Hematopoietic multipotent progenitor cell treated with erythropoietin and hydrocortisone succinate and interleukin-3 and kit ligand, for 15 days (in vitro differentiated cells): ENCODE measurements around the gene SKI.
A peak's percentile ranks its signal among the peaks of the same experiment; 100 is the strongest.
"Not testable (repeated sequence)": the region's sequence is repeated elsewhere in the genome, so short reads cannot be mapped to it uniquely, and the experiment has no call there.

Experiments
- DNase-seq: peaks from one replicate; pipeline ENCODE4 v3.0.0-alpha.2; 2015; ENCODE audit warnings: low spot score

The SKI gene

DNA sequence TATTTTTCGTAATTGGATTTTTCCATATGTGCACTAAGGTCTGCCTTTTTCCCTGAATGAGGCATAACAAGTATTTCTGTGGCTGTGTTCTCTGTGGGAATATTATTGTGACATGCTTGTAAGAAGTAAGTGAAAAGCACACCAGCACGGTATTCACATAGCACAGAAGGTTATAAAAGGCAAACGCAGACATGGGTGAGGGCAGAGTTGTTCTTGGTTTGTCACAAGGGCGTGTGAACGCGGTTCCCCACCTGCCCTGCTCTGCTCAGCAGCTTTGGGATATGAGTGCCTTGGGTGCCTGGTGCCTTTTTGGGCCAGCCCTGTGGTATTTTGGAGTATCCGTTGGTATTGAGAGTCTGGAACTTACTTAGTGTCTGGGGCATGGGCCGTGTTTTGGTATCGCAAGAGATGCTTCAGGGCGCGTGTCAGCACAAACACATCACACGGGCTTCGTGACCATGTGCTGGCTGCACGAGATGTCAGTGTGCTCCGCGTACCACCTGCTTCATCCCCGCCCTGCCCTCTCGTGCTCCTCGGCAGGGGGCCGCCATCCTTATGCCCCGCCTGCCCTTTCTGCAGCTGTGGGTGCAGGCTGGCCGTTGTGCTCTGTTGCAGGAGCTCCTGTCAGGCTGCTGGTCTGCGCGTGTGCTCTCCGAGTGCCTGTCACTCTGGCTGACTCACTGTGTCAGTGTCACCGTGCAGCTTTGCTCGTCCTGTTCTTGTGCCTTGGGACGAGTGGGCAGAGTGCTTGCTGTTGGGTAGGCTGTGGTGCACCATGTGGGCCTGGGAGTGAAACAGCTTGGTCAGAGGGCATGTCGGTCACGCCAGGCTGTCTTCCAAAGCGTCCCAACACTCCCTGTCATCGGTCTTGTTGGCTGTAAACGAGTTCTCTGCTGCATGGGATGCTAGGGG lies 15.0 kb downstream of the SKI start:
- no peak for DNase-seq

DNA sequence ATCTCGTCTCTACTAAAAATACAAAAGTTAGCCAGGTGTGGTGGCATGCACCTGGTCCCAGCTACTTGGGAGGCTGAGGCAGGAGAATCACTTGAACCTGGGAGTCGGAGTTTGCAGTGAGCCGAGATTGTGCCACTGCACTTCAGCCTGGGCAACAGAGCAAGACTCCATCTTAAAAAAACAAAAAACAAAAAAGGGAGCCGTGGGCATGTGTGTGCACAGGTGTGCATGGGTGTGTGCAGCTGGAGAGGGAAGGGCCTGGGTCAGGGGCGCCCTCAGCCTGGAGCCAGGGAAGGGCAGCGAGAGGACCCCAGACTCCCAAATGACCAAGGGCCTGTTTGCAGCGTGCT lies 18.9 kb downstream of the SKI start:
- not testable (repeated sequence) for DNase-seq

DNA sequence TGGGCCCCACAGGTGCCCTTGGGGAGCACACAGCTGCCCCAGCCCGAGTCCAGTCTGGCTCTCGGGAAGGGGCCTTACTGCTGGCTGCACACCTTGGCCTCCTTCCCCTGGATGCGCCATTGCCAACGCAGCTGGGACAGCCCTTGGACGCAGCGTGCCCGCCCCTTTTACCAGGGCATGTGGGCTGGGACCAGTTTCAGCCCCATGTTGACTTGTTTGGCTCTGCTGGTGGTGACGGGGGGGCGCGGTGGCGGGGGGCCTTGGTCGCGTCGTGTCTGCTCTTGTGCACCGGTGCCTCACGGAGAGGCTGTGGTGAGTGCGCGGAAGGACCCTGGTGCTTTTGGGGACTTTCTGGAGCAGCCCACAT lies 19.6 kb downstream of the SKI start:
- DNase-seq = no peak

DNA sequence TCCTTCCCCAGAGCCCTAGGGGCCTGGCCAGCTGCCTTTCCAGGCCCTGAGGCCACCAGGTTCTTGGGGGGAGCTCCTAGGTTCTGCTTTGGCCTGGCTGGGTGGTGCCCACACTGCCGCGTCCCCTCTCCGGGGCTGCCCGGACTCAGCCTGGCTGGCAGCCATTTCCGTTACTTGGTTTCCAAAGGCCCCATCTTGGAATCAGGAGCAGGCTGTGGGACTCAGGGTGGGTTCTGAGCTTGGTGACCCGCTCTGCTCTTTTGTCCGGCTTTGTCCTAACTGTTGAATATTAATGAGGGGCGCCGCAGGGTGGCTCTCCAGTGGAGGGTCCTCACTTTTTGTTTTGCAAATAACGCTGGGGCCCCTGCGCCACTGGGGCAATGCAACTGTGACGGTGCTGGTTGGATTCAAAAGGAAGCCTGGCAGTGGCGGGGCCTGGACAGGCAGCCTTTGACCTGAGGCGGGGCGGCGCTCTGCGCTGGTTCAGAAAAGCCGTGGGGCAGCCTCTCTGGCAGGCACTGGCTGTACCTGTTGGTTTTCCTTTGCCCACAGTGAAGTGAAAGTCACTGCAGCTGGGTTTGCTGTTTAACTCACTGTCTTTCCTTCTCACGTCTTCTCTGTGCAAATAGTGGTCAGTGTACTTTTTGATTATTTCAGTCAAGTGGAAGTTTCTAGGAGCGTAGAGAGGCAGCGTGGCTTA lies 20.2 kb downstream of the SKI start:
- no peak for DNase-seq

DNA sequence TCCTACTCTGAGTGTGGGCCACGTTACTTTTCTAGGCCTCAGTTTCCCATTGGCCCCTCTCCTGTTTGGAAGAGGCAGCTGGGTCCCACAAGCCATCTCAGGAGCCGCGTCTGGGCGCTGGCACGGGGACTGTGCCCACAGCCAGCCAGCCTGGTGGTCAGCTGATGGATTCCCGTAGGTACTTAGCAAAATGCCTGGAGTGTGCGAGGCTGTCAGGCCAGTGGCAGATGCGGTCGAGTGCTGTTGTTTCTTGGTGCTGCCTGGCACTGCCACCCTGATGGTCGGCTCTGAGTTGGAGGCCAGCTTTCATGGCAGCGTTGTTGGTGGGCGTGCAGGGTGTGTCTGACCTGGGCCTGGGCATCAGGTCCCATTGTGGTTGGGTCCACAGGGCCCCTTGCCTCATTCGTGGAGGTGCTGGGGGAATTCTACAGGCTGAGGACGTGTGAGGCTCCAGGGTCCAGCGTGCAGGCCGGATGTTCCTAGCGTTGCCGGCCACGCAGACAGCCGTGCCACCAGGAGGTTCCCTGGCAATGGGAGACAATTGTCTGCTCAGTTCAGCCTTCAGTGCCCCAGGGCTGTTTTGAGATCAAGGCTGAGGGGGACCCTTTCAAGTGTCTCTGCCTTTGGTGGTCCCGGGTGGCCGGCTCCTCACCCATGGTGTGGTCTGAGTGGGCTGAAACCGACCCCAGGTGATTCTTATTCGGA lies 20.9 kb downstream of the SKI start:
- DNase-seq = no peak

DNA sequence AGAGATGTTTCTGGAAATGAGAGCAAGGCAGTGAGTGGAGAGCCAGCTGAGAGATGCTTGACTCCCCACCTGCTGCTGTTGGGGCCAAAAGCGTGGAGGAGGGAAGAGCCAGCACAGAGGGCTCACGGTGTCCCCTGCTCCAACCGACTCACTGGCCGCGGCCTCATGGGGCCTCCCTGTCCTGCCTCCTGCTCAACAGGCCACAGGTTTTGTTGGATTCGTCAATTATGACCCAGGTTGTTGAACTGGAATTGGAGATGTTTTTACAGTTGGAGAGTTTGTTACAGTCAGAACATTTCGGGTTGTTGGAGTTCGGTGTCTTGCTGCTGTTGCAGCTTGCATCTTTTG lies 21.4 kb downstream of the SKI start:
- no peak for DNase-seq

DNA sequence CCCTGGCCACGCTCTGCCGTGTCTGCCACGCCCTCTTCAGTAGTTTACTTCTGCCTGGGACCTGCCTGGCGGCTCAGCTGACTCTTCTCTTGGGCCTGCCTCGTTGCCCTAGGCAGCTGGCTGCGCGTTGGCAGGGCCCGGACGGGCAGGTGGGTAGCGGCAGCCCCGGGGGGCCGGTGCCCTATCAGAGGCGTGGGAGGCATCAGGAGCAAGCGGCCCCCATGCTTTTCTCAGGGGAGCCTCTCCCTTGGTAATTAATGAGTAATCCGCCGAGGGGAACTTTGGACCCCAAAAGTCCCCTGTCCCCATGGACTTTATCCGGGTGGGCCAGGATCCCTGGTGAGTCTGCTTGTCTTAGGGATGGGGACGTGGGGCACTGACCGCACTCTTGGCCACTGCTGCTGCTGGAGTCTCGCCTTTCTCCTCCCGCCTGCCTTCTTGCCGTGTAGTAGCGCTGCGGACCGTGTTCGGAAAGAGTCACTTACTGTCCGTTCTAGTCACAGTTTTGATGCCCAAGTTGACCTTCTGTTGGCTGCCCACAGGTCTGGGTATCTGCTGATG lies 22.7 kb downstream of the SKI start:
- no peak for DNase-seq

DNA sequence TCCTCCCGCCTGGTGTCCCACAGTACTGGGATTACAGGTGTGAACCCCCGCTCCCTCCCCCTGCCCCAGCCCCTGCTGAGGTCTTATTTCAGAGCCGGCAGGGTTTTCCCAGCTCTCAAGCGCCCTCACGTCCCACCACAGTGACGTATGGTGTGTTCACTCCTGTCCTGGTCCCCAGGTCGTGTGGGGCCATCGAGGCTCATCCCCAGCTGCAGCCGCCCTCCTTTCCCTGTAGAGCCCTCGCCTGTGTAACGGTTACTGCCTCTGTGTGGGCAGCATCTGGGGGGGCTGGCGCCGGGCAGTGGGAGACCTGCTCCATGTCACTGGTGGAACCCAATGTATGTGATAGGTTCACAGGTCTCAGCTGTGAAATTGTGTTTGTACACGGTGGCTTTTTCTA lies 23.2 kb downstream of the SKI start:
- DNase-seq = no peak

DNA sequence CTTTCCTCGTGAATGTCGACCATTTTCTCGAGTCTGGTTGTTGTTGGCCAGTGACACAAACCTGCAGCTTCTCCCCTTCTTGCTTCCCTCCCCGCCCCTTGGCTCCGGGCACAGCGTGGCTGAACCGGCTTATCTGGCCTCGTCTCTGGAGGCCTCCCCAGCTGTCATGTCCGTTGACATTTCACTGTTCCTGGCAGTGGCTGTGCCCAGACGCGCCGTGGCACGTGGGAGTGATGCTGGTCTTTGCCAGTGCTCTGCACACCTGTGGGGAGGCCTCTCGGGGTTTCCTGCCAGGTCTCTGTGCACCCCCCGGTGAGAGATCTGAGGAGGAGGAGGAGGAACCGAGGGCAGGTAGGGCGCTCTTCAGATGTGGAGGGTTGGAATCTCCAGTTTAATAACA lies 23.7 kb downstream of the SKI start:
- DNase-seq = no peak

DNA sequence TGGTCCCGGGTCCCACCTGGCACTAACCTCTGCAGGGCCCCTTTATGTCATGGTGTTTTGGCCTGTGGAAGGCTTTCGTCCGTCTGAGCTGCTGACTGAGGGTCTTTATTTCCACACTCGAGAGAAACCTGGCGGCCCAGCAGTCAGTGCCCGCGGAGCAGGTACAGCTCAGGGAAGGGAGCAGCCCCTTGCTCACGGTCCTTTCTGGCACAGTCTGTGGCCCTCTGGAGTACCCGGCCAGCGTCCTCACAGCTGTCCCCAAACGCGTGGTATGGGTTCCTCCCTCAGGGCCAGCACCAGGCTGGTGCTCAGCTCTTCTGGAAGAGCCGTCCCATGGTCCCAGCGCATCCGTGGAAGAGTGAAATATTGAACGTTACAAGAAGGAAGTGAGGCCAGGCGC lies 24.3 kb downstream of the SKI start:
- no peak for DNase-seq

DNA sequence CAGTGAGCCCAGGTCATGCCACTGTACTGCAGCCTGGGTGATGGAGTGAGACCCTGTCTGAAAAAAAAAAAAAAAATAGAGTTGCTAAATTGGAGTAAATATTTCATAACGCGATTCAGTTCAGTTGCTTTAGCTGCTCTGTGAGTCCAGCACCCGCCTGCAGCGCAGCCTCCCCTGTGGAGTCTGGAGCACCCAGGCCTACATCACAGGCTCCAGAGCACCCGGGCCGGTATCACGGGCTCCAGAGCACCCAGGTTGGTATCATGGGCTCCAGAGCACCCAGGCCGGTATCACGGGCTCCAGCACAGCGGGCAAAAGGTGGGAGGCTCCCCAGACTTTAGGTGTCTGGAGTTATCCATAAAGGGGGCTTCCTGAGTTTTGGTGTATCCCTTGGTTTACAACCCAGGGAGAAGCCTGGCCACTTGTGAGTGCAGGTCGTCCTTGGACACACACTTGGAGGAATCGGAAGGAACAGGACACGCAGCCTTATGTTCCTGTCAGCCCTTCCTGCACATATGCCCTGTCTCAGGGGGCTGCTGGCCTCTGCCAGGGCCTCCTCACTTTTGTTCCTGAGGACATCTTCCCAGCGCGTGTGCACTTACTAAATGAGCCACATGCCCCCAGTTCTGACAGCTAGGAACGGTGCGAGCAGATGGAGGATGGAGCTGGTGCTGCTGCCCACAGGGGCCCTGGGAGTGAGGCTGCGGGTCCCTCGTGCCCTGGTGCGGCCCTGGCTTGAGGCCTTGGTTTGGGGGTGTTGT lies 25.1 kb downstream of the SKI start:
- DNase-seq = no peak

DNA sequence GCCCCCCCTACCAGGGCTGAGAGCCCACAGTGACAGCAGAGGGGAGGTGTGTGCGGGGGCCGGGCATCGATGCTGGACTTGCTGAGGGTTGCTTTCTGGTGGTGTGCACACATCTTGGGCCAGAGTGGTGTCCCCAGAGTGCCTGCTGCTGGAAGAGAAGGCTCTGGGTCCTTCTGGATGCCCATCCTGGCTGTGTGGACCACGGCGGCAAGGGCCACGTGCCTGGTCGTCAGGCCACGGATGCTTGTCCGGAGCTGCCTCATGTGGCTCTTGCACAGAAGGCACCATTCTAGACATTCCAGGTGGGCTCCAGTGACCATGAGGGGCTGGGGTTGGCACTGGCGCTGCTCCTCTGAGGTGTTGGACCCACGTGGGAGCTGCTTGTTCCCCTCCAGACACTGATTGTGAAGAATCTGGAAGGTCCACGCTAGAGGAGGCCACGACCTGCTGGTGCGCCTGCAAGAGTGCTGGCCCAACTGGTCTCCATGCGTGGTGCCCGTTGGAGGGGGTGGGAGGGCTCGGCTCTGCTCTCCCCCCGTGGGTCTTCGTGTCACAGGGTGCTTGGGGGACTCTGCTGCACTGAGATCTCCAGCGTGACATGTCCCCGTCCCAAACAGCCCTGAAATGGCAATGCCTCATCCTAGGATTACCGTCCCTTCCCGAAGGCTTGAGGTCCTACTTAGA lies 25.8 kb downstream of the SKI start:
- no peak for DNase-seq

DNA sequence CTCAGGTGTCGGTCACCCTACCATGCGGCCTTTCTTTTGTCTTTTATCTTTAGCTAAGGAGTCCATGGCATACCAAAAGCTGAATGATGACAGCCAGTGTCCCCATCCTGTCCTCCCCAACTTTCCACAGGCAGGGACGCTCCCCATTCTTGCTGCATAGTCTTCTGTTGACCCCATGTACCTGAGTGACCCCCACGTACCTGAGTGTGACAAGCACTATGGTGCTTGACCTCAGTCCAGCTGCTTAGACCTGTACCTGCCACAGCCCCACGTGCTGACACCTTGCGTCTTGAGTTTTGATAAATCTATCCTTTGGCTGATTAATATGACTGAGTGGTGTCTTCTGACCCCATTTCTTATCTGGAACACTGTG lies 26.9 kb downstream of the SKI start:
- DNase-seq = no peak

DNA sequence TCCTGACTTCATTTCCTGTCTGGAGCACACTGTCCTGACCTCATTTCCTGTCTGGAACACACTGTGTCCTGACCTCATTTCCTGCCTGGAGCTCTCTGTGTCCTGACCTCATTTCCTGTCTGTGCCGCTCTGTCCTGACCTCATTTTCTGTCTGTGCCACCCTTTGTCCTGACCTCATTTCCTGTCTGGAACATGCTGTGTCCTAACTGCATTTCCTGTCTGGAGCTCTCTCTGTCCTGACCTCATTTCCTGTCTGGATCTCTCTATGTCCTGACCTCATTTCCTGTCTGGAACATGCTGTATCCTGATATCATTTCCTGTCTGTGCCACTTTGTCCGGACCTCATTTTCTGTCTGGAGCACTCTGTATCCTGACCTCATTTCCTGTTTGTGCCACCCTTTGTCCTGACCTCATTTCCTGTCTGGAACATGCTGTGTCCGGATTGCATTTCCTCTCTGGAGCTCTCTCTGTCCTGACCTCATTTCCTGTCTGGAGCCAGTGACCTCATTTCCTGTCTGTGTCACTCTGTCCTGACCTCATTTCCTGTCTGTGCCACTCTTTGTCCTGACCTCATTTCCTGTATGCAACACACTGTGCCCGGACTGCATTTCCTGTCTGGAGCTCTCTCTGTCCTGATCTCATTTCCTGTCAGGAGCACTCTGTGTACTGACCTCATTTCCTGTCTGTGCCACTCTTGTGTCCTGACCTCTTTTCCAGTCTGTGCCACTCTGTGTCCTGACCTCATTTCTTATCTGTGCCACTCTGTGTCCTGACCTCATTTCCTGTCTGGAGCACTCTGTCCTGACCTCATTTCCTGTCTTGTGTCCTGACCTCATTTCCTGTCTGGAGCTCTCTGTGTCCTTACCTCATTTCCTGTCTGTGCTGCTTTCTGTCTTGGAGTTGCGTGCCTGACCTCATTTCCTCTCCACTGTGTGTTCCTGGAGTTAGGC lies 27.6 kb downstream of the SKI start:
- peak; percentile 11 for DNase-seq

DNA sequence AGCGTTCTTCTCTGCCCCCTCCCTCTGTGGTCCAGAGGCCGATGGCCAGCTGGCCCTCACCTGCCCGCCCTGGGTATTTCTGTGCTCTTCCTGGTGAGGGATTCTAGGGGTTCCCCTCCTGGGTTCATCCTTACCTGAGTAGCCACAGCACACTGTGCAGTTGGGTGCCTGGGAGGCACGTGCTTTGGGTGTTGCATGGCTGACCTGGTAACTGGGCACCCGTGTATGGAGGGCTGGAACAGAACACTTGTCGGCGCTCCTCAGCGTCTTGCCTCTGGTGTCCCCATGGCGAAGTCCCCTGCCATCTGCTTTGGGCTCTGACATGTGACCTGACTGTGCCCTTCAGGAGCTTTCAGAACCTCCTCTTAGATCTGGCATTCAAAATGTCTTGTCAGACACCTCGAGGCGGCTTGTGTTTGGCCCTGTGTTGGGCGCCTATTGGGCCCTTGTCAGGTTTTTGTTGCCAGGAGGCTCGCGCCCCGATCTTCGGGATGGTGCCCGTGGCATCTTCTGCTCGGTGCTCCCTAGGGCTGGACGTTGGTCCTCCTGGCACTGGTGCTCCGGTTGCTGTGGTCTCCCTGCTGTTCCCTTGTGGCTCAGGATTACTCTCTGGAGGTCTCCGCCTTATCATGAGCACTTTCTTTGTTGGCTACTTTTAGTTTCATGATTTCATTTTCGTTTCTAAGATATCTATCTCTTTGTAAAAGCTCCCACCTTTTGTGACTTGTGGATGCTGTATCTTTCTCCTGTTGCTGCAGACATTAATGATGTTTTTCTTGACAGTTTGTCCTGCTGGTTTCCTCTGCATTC lies 28.5 kb downstream of the SKI start:
- no peak for DNase-seq

DNA sequence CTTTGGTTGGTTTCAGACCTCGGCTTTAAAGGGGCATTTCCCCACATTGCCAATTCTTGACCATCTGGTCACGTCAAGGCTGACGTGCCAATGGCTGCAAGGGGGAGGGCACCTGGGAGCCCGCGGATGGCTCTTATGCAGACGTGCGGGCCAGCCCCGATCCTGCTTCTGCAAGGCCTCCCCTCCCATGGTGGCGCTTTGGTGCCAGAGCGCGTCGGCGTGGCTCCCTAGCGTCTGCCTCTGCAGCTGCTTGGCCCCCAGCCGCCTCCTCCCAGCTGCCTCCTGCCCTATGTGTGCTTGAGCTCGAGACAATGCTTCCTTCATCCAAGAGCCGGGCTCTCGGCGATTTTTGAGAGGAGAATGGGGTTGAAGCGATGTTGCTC lies 29.1 kb downstream of the SKI start:
- no peak for DNase-seq

DNA sequence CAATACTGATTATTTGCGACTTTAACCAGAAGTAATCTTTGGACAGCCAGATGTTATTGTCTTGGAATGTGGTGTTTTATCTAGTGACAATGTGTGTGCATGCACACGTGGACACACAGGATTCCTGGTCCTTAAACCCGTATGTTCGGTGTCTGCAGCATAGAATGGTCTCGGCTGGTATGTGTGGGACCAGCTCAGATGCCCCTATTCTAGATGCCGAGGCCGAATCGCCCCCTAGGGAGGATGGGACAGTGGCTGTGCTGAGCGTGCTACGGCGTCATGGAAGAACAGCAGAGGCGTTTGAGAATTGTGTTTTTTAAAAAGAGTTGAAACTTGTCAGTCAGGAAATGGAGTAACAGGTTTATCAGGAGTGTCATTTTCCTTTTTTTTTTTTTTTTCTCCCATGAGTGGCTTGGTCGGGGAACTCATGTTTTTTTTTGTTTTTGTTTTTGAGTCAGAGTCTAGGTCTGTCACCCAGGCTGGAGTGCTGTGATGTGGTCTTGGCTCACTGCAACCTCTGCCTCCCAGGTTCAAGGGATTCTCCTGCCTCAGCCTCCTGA lies 30.1 kb downstream of the SKI start:
- DNase-seq = no peak

DNA sequence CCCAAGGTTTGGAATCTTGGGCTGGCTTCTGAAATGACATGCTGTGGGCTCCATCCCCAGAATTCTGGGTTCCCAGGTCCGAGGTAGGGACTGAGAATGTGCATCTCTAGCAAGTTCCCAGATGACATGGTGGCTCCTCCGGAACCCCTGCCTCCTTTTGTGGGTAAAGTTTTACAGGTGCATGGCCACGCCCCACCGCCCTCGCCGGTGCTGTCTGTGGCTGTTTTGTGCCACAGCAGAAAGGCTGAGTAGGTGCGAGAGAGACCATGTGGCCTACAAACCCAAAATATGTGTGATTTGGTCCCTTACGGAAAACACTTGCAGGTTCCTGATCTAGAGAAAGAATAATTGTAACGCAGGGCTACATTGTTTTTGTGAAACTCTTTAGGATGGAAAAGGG lies 30.9 kb downstream of the SKI start:
- DNase-seq = no peak

DNA sequence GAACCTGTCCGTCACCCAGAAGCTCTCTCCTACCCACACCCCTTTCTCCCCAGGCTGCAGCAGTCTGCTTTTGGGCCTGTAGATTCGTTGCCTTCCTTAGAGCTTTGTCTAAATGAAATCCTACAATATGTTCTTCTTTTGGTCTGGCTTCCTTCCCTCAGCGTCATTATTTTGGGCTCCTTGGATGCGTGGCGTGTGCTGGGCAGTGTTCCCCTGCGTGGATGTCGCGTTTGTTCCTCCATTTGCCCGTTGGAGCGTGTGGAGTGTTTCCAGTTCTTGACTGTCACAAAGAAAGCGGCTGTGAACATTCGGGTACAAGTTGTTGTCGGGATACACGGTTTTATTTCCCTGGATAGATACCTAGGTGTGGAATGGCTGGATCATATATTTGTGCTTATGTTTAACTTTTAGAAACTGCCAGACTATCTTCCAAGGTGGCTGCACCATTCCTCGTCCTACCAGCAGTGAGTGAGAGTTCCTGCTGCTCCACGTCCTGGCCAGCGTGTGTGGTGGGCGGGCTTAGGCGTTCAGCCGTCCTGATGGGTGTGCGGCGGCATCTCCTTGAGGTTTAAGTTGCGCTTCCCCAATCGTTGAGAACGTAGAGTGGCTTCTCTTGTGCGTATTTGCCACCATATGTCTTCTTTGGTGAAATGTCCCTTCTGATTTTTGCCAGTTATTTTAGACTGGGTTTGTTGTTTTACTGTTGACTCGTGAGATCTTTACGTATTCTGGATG lies 31.7 kb downstream of the SKI start:
- DNase-seq = no peak
